CD4-positive, alpha-beta T cell treated with Interferon gamma for 1 hour (primary cell): ENCODE data around the gene SURF4.
"Not testable (repeated sequence)": the region's sequence is repeated elsewhere in the genome, so short reads cannot be mapped to it uniquely, and the experiment has no call there.

ENCODE experiments used
- DNase-seq: peaks from one replicate; pipeline ENCODE4 v3.0.0-alpha.2; 2020

The SURF4 gene

DNA sequence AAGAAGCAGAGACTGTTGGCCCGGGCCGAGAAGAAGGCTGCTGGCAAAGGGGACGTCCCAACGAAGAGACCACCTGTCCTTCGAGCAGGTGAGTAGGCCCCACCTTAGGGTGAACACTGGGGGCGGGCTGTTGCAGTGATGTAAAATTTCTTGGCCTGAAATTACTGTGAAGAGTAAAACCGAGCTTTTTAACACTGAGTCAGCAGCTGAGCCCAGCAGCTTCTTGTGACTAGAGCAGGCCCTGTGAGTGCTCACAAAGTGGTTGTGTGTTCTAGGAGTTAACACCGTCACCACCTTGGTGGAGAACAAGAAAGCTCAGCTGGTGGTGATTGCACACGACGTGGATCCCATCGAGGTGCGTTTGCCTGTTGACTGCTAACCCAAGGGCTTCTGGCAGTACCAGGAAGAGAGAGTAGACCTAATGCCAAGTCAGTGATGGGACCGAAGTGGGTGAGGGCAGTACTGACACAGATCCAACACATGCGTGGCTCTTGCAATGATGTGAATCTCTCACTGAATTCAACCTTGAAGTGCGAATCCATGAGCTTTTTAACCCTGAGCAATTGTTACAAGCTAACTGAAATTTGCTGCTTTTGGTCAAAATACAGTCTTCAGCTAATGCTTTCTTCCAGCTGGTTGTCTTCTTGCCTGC is 25.8 kb downstream of the SURF4 start:
- DNase-seq = no peak

DNA sequence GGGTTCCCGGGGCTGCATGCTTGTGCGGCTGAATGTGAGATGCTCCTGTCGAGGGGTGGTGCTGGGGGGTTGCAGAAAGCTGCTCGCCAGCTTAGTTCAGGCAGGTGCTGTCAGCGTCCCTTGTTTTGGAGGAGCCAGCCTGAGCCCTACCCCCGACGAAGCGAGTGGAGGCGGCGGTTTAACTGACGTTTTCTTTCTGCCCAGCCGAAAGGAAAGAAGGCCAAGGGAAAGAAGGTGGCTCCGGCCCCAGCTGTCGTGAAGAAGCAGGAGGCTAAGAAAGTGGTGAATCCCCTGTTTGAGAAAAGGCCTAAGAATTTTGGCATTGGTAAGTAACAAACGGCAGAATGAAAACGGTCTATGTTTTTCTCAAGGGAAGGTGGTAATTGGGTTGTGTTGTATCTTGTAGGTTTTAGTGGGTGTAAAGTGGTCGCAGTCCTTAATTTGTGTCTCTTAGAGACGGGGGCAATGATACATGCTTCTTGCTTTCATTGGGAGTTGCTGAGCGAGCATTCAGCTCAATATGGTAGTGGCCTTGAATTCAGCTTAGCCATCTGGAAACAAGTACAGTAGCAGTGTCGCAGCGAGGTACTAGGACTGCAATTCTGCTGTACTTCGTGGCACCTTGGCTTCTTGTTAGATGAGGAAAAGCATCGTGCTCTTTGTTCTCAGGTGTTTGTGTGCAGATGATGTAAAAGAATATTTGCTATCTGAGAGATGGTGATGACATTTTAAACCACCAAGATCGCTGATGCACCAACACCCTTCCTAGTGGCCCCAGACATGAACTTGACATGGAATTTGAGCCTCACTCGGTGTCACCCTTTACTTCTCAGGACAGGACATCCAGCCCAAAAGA is 26.9 kb downstream of the SURF4 start:
- no peak for DNase-seq

DNA sequence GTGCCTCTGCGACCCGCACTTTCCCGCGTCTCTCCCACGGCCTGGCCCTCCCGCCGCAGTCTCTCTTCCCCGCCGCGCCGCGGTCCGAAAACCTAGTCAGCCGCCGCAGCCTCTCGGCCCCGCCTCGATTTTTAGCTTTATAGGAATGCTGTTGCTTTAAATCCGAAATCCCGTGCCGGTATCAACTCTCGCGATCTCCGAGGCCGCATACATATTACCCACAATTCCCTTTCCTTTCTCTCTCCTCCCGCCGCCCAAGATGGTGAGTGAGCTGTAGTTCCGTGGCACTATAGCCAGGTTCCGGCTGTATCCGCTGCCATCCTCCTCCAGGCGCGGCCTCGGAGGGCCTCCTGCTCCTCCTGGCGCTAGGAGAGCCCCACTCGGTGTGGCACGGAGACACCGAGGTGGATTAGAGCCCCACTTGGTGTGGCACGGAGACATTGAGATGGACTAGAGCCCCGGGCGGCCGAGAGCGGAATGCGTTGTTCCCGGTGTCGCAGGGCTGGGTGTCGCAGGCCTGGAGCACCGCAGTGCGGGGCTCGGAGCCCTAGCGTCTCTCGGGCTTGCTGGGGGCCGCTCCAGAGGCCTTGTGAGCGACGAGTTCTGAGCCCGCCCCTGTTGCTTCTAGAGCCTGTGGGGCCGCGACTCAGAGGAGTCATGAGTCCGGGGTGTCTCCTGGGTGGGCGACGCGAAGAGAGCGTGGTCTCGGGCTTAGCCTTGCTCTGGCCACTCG is 27.7 kb downstream of the SURF4 start, which contains the start of the genes MED22 and RPL7A:
TSS of gene MED22 (minus strand) at position 147 of the 733 bp plus-strand sequence. CDS start 1,469 bp downstream, outside the sequence.
TSS of gene RPL7A (plus strand) at position 234 of the 733 bp plus-strand sequence. CDS start at position 260, 26 bp downstream.
- peak; percentile 93 for DNase-seq

DNA sequence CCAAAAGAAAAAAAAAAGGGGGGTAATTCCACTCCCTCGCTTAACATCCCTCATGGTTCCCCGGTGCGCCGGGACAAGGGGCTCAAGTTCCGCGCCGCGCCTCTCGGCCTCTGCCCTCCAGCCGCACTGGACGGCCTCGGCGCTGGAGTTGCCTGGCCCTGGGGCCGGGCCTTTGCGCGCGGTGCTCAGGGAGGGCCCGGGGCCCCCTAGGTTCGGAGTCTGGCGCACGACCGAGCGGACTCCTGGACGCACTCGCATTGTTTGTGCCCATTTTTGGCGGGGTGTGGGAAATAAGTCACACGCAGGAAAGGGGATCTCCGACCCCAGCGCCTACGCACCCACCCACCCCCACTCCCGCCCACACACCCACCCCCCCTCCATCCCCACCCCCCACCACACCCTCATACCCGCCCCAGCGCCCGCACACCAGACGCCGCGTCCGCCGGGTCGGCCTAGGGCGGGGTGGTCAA is 28.3 kb downstream of the SURF4 start:
- peak; percentile 62 for DNase-seq

DNA sequence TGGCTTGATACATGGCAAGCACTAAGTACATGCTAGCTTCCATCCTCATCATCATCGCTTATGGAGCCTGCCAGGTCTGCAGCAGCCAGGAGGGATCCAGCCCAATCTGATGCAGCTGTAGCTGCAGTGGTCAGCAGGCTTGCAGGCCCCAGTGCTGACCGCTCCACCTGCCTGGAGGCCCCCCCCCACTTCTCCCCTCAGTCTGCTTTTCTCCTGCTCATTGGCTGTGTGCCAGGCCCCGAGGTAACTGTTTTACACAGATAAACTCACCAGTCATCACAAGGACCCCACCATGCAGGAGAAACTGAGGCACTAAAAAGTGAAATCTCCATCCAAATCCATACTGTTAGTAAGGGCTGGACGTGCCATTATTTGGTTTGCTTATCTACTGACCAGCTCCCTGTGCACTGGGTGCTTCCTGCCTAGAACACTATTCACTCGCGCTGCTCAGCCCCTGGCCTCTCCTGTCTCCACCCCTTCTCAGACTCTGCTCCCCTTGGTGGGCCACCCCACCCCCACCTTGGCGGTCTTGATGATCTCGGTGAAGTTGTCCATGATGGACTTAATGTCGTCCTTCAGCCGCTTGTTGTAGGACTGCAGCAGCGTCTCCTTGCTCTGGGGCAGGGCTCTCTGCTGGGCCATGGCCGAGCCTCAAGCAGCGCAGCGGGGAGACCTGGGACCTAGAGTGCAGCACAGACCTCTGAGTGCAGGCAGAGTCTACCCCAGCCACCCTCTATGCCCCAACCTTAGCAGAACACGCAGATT is 29.7 kb downstream of the SURF4 start:
- no peak for DNase-seq

DNA sequence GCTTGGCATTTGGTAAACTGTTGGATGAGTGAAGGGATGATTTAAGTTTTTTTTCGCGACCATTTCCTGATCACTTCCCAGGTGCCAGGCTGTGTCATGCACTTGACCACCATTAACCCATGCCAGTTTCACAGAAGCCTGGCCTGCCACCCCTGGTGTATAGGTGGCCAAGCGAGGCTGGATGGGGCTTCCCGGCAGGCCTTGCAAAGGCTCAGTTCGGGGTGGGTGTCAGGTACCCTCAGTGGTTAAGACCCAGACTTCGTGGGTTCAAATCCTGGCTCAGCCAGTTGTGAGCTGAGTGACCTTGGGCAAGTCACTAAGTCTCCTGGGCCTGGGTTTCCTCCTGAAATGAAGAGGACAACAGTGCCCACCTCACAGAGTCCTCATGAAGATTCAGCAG is 30.3 kb downstream of the SURF4 start:
- no peak for DNase-seq

DNA sequence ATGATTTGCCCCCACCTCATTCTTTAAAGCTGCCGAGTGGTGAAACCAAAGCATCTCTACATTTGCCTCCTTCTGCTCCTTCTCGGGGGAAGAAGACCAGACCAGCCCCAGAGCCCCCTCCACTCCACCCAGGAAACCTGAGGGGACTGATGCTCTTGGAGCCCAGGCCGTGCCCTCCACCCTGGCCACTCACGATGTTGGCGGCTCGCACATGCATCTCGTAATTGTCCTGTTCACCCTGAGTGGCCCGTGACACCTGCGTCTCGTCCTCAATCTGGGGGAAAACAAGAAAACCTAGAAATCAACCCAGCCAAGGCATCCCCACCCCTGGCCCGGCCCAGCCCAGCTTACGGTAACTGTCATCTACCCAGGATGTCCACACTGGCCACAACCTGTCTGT is 30.9 kb downstream of the SURF4 start:
- no peak for DNase-seq

DNA sequence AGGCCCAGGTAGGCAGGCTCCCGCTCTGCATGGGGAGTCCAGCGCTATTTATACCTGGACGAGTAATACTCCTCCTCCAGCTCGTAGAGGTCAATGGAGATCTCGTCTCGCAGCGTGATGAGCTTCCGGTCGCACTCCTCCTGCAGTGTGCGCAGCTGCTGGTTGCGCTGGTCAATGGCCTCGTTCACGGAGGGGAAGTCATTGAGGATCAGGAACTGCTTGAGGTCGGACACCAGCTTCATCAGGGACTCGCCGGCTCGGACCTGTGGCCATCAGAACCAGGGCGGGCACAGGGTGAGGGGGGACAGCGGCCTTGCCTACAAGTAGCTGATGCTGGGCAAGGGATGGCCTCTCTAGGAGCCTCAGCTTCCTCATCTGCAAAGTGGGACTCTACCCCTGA is 31.8 kb downstream of the SURF4 start:
- no peak for DNase-seq

DNA sequence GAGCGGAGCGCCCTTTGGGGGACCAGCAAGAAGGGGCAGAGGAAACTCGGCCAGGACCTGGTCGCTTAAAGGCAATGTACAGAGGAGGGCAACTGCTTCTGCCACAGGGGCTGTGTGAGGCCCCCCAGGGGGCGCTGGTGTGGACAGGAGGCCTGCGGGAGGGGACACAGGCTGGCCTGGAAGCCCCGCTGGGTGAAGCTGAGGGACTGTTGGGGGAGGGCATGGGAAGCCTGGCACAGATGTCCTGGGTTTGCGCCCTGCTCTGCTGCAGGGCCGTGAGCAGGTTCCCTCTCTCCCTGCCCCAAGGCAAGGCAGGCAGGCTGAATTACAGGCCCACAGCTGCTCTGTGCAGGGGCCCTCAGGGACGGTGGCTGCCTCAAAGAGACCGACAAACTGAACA is 33.3 kb downstream of the SURF4 start:
- DNase-seq = no peak

DNA sequence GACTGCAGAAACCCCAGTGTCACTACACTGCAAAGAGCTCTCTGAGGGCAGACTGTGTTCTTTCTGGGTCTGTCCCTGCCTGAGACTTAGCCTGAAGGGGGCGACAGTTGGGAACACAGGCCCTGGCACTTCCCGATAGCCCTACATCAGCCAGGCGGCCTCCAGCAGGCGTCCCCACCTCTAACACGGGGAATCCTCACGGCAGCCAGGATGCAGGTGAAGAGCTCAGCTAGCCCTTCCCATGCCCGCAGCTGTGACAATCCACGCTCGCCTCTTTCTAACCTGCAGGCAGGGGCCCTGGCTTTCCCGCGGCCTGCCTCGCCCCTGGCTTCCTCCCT is 33.8 kb downstream of the SURF4 start:
- DNase-seq = no peak

DNA sequence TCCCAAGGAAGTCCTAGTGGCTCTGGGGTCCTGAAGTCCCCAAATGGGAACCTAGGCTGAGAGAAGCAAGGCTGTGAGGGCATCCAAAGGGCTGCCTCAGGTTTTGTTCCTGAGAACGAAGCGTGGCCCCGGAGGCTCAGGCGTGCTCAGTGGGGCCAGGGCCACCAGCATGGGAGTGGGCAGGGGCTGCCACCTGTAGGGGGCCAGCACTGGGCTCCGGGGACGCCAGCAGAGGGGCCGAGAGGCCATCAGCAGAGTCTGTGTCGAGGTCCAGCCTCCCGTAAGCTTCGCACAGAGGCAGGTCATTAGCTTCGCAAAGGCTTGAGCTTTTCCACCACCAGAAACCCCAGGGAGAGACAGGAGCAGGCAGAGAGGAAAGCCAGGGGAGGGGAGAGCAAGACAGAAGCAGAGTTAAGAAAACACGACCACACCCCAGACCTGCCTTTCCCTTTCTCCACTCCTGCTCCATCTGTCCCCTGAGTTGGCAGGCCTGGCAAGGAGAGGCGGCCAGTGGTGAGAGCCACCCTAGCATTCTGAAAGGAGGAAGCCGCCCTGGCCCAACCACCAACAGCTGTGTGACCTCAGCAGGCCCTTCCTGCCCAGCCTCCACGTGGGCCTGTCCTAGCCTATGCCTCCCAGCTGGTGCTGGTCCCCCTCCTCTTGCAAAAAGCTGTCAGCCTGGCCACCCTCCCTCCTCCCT is 34.3 kb downstream of the SURF4 start:
- peak; percentile 26 for DNase-seq

DNA sequence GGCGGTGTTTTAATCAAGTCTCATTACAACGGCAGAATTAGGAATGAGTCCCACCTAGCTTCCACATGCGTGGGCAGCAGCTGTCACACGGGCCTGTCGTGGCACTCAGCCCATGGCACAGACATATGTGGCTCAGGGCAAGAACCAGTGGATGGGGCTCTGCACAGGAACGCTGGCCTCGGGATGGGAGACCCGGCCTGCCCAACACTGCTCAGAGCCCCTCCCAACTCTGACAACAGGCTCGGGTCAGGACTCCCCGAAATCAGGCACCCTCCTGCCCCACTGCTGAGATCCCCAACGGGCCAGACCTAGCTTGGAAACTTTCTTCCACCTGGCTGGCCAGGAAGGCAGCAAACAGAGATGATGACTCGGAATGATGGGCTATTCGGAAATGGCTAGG is 34.9 kb downstream of the SURF4 start:
- DNase-seq = no peak

DNA sequence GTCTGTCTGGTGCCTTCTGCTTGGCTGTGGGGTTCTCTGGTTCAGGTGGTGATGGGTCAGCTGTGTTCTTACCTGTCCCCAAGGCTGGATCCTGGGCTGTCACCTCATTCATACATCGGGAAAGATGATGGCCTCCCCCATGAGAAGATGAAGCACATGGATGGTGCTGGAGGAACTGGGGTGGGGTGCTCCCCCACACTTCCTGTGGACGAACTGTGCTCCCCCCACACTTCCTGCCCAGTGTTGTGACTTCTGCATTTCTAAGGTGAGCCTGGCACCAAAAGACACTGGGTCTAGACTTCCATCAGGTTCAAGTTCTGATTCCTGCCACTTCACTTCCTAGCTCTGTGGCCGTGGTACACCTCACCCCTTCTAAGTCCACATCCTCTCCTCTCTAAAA is 35.6 kb downstream of the SURF4 start:
- DNase-seq = no peak

DNA sequence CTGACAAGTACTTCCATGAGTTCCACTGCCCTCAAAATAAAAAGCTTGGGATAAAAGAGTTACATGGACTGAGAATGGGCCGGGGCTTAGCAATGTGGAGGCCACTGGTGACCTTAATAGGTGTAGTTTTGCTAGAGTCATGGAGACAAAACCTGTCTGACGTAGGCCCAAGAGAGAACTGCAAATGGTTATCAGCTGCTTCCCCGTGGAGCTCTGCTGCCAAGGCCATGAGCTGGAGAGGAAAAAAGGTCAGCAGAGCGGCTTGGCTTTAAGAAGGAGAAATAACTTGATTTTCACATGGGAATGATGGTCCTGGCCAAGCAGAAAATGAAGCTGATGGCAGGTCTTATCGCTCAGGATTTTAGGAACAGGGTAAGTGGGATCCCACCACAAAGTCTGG is 36.2 kb downstream of the SURF4 start:
- no peak for DNase-seq

DNA sequence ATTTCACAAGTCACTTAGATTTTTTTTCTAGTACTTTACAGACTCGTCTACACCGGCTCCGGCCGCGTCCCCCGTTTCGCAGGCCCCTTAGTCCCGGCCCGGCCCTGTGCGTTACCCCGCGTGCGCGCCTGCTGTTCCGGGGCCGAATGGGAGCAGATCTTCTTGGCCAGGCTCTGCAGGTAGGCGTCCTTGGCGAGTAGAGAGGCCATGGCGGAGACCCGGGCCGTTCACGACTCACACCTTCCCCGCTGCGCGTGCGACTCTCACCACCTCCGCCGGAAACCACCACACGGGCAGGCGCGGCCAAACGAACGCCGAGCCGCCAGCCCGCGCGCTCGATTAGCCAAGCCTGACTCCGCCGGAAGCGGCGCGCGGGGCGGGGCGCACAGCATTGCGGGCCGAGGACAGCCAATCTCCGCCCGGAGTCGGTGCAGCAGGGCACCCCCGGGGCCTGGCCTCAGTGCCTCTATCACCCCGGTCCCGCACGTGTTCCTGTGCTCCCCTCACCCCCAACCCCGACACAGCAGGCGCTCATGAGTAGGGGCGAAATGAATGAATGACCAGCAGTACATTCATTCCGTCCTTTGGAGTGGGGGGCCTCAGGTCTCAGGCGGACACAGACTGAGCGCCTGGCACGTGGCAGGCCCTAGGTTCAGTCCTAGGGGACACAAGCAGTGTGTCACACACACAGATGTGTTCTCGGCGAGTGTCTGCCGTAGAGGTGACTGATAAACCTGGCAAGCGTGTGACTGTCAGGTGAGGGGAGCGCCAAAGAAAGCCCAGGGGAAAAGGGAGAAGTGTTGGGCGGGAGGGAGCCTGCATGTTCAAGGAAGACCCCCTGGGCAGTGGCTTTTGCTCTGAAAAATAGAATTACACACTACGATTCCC is 39.7 kb downstream of the SURF4 start, which contains the start of gene SURF6:
TSS of gene SURF6 (minus strand) at position 265 of the 888 bp plus-strand sequence. CDS start at position 209, 56 bp downstream.
- peak; percentile 89 for DNase-seq

DNA sequence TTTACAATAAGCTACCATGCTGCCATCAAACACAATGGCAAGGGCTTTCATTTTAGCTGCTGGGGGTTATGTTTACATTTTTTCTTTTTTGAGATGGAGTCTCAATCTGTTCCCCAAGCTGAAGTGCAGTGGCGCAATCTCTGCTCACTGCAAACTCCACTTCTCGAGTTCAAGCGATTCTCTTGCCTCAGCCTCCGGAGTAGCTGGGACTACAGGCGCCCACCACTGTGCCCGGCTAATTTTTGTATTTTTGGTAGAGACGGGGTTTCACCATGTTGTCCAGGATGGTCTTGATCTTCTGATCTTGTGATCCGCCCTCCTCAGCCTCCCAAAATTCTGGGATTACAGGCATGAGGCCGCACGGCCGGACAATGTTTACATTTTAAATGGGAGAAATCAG is 41.0 kb downstream of the SURF4 start:
- not testable (repeated sequence) for DNase-seq

DNA sequence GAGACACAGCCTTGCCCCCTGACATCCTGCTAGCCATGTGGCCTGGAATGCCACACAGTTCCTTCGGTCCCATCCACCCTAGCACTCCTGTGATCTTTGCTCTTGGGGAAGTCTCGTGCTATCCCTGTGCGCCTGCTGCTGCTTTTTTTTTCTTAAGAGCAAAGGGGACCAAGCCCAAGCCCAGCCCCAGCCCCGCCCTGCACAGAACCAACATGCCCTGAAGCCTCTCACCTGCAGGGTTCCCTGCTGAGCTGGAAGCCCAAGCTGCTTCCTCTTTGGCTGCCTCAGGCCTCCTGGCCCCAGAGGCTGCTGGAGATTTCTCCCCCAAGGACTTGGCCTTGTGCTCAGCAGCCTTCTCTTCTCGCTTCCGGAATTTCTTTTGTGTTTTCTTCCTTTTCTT is 41.7 kb downstream of the SURF4 start:
- no peak for DNase-seq

DNA sequence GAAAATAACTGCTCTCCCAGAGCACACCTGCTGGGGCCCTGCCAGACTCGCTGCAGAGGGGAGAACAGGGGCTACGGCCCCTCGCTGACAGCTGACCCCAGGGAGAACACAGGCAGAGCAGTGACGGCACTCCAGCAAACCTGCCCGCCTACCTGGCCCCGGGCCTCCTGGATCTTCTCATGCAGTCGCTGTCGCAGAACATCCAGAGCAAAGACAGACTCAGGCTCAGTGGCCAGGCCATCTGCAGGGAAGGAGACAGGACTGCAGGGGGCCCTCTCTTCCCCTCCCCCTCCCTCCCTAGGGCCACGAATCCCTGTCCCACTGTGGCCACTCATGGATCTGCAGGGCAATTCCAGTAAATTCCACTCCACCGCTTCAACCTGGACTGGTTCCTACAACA is 42.3 kb downstream of the SURF4 start:
- no peak for DNase-seq

DNA sequence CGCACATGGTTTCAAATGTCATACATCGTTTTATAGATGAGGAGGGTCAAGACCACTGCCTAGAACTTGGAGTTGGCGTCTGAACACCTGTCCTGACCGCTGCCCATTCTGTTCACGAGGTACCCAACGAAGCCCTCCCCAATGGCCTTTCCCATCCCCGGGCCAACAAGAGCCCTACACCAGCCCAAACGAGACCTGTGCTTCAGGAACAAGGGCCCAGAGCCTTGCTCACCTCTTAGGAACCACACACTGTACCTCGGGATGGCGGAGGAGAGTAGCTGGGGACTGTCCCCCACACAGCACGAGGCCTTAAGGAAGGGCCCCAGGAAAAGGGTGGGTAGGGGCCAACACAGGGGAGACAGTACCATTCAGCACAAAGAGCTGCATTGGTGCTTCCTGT is 42.8 kb downstream of the SURF4 start:
- DNase-seq = no peak

DNA sequence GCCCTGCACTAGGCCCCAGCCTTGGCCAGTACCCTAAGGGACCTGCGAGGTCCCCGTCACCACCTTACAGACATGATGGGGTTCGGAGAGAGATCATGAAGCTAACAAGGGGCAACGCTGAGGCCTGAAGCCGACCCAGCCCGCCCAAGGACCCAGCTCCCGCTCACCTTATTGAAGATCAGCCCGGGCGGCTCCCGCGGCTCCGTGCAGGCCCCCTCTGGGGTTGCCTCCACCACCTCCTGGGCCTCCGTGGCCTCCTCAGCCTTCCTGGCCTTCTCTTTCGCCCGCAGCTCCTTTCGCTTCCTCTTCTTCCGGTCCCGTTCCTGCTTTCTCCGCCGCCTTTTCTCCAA is 43.5 kb downstream of the SURF4 start:
- no peak for DNase-seq
